Activated naive CD8-positive, alpha-beta T cell treated with anti-CD3 and anti-CD28 coated beads, Interleukin-2, amount 10 ng/mL, durations not matched to agents 7 days and 5 days (primary cell): ENCODE results near the gene MPP2. TPM values are rescaled to one million over a fixed set of nuclear protein-coding genes. Genes with fewer than 3 reads are reported as not detected.

Source experiments
- ATAC-seq: fragments of 150-1000 bp; cut with Tn5 transposase; one replicate; pipeline ENCODE4 v1.10.0; 2021; ENCODE audit warnings: low read depth, moderate library complexity
- POLR2A ChIA-PET: fragments of 350-600 bp; sonication (Branson Sonifier 250); formaldehyde crosslinking; loops from one replicate; lab custom pipeline; 2021; ENCODE audit warnings: antibody characterized with exemption; lab: Charles Lee
- DNase-seq: peaks from one replicate; pipeline ENCODE4 v3.0.0; 2021
- H3K27ac Mint-ChIP-seq: one replicate; pipeline ENCODE4 v1.8.0; 2022; ENCODE audit warnings: mild to moderate bottlenecking, mixed read lengths
- H3K27me3 Mint-ChIP-seq: one replicate; pipeline ENCODE4 v1.8.0; 2022; ENCODE audit warnings: mild to moderate bottlenecking, moderate library complexity, mixed read lengths
- H3K36me3 Mint-ChIP-seq: one replicate; pipeline ENCODE4 v1.8.0; 2021; ENCODE audit warnings: mild to moderate bottlenecking, mixed read lengths
- H3K4me1 Mint-ChIP-seq: one replicate; pipeline ENCODE4 v1.8.0; 2021; ENCODE audit warnings: mixed read lengths
- H3K4me3 Mint-ChIP-seq: one replicate; pipeline ENCODE4 v1.8.0; 2022; ENCODE audit warnings: mild to moderate bottlenecking, moderate library complexity, mixed read lengths
- H3K9me3 Mint-ChIP-seq: one replicate; pipeline ENCODE4 v1.8.0; 2021; ENCODE audit warnings: mixed read lengths
- total RNA-seq, 2 experiments: library from RNA; stranded (reverse); gene quantifications; one replicate each; pipeline ENCODE4 v1.2.3, GENCODE V29; 2021

Gene MPP2, protein sequence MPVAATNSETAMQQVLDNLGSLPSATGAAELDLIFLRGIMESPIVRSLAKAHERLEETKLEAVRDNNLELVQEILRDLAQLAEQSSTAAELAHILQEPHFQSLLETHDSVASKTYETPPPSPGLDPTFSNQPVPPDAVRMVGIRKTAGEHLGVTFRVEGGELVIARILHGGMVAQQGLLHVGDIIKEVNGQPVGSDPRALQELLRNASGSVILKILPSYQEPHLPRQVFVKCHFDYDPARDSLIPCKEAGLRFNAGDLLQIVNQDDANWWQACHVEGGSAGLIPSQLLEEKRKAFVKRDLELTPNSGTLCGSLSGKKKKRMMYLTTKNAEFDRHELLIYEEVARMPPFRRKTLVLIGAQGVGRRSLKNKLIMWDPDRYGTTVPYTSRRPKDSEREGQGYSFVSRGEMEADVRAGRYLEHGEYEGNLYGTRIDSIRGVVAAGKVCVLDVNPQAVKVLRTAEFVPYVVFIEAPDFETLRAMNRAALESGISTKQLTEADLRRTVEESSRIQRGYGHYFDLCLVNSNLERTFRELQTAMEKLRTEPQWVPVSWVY
- total RNA-seq: 1 to 10 TPM; 2.3 to 3.1 TPM

GRCh38 chr17:43907425-43907981, at the start of gene MPP2:
MPP2 (minus strand) TSS chr17:43907536; CDS start chr17:43904460, 3,076 bp downstream.
- H3K4me3 Mint-ChIP-seq: peak within 1 kb of the TSS; percentile 73
- no peaks in the 10 kb centered on the region for H3K36me3 Mint-ChIP-seq
- DNase-seq: peak; percentile 65
- H3K27ac Mint-ChIP-seq: no peak within 1 kb of the TSS
- H3K4me1 Mint-ChIP-seq: peaks cover 8% of the 10 kb centered on the region
- POLR2A ChIA-PET: interaction anchor here (0.6 to 0.8 kb wide), 2 partner anchors 143 to 547 kb away, joined by 3 to 4 read pairs; no protein-coding TSS in a partner anchor
- ATAC-seq: peak; percentile 47
- H3K9me3 Mint-ChIP-seq: no peaks in the 10 kb centered on the region
- H3K27me3 Mint-ChIP-seq: peaks cover 54% of the 10 kb centered on the region

GRCh38 chr17:43956222-43956621, 48.9 kb upstream of the MPP2 start:
- ATAC-seq: no peak
- no peak overlapping the region for H3K4me3 Mint-ChIP-seq
- POLR2A ChIA-PET: no interaction called here
- H3K4me1 Mint-ChIP-seq: peaks cover 2% of the 10 kb centered on the region
- H3K27me3 Mint-ChIP-seq: peaks cover 38% of the 10 kb centered on the region
- no peaks in the 10 kb centered on the region for H3K36me3 Mint-ChIP-seq
- DNase-seq: no peak
- H3K9me3 Mint-ChIP-seq: no peaks in the 10 kb centered on the region
- no peak overlapping the region for H3K27ac Mint-ChIP-seq

DNA sequence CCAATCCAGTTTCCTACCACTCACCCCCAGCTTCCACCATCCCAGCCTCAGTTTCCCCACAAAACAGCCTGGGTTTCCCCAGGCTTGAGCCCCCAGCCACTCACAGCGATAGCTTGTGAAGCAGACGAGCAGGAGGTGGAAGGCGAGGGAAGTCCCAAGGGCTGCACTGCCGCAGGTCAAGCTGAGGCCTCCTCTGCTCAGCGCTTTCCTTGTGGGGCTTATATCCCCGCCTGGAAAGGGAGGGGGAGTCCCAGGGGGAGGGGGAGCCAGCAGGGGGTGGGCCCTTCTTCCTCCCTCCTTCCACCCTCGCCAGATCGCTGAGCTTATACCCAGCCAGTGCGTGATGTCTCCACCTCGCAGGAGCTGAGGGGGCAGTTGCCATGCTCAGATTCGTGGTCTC, 46.4 kb upstream of the MPP2 start, which contains the start of gene PYY:
TSS of gene PYY (minus strand) at position 195 of the 400 bp plus-strand sequence. CDS start 457 bp downstream, outside the sequence.
- POLR2A ChIA-PET: no interaction called here
- no peak within 1 kb of the TSS for H3K27ac Mint-ChIP-seq
- H3K4me3 Mint-ChIP-seq: peak within 1 kb of the TSS; percentile 9
- H3K36me3 Mint-ChIP-seq: no peaks in the 10 kb centered on the region
- H3K4me1 Mint-ChIP-seq: peaks cover 2% of the 10 kb centered on the region
- no peaks in the 10 kb centered on the region for H3K9me3 Mint-ChIP-seq
- H3K27me3 Mint-ChIP-seq: peaks cover 49% of the 10 kb centered on the region
- DNase-seq: no peak
- no peak for ATAC-seq

GRCh38 chr17:43952724-43953666, 45.7 kb upstream of the MPP2 start:
- no peaks in the 10 kb centered on the region for H3K9me3 Mint-ChIP-seq
- H3K27me3 Mint-ChIP-seq: peaks cover 49% of the 10 kb centered on the region
- H3K27ac Mint-ChIP-seq: no peak overlapping the region
- peak; percentile 21 for ATAC-seq
- peak overlapping the region; percentile 9 for H3K4me3 Mint-ChIP-seq
- H3K36me3 Mint-ChIP-seq: no peaks in the 10 kb centered on the region
- DNase-seq: no peak
- POLR2A ChIA-PET: no interaction called here
- peaks cover 2% of the 10 kb centered on the region for H3K4me1 Mint-ChIP-seq

GRCh38 chr17:43952351-43952723, 45.0 kb upstream of the MPP2 start:
- DNase-seq (no peak), ATAC-seq (no peak)
- H3K9me3 Mint-ChIP-seq: no peaks in the 10 kb centered on the region
- peaks cover 4% of the 10 kb centered on the region for H3K4me1 Mint-ChIP-seq
- POLR2A ChIA-PET: no interaction called here
- peaks cover 51% of the 10 kb centered on the region for H3K27me3 Mint-ChIP-seq
- no peaks in the 10 kb centered on the region for H3K36me3 Mint-ChIP-seq
- no peak overlapping the region for H3K4me3 Mint-ChIP-seq
- H3K27ac Mint-ChIP-seq: no peak overlapping the region

DNA sequence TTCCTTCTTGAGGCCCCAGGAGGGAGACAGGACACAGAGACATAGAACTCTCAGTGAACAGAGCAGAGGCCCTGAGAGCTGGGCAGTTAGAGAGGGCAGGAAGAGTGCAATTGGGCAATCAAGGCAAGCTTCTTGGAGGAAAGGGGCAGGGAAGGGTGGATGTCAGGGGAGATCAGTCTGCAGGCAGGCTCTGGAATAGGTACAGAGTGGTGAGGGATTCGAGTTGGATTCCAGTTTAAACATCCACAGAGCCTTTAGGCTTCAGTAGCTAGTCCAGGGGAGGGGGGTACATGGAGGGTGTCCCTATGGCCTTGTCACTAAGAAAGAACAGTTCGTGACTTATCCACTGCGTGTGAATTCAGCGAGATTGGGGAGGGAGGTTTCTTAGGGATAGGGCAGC, 44.4 kb upstream of the MPP2 start:
- DNase-seq: no peak
- POLR2A ChIA-PET: no interaction called here

DNA sequence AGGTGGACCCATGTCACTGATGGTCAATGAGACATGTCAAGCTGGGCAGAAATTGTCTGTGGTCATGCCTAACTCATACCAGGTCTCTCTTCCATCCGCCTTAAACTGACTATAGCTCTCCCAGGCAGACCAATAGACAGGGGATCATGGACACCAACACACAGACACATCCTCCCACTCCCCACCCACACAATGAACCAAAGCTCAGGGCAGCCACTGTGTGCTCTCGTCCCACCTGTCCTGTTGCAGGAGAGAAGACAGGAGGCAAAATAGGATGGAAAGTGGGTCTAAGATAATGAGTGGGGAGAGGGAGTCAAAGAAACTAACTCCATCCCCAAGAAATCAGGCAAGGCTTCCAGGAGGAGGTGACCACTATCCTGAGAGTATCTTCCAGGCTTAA, 43.2 kb upstream of the MPP2 start:
- Mint-ChIP-seq H3K27me3 (peaks cover 44% of the 10 kb centered on the region), H3K36me3 (no peaks in the 10 kb centered on the region), H3K4me3 (no peak overlapping the region), H3K4me1 (peaks cover 9% of the 10 kb centered on the region), H3K9me3 (no peaks in the 10 kb centered on the region), H3K27ac (no peak overlapping the region)
- POLR2A ChIA-PET: no interaction called here
- ATAC-seq: no peak
- DNase-seq: no peak

More for the DNA sequence above, 44.4 kb upstream of the MPP2 start:
- ATAC-seq: no peak
- Mint-ChIP-seq H3K9me3 (no peaks in the 10 kb centered on the region), H3K4me1 (peaks cover 4% of the 10 kb centered on the region), H3K27me3 (peaks cover 49% of the 10 kb centered on the region), H3K4me3 (no peak overlapping the region), H3K36me3 (no peaks in the 10 kb centered on the region), H3K27ac (no peak overlapping the region)

GRCh38 chr17:43949781-43950180, 42.4 kb upstream of the MPP2 start:
- POLR2A ChIA-PET: no interaction called here
- H3K27me3 Mint-ChIP-seq: peaks cover 43% of the 10 kb centered on the region
- H3K27ac Mint-ChIP-seq: no peak overlapping the region
- no peak overlapping the region for H3K4me3 Mint-ChIP-seq
- H3K4me1 Mint-ChIP-seq: peaks cover 13% of the 10 kb centered on the region
- ATAC-seq (no peak), DNase-seq (no peak)
- no peaks in the 10 kb centered on the region for H3K36me3 Mint-ChIP-seq
- no peaks in the 10 kb centered on the region for H3K9me3 Mint-ChIP-seq

GRCh38 chr17:43946781-43947180, 39.4 kb upstream of the MPP2 start:
- POLR2A ChIA-PET: interaction anchor here (0.7 kb wide), 1 partner anchor 77 kb away, joined by 3 read pairs; no protein-coding TSS in a partner anchor
- Mint-ChIP-seq H3K4me1 (peaks cover 18% of the 10 kb centered on the region), H3K4me3 (no peak overlapping the region), H3K27me3 (peaks cover 22% of the 10 kb centered on the region), H3K36me3 (no peaks in the 10 kb centered on the region), H3K9me3 (no peaks in the 10 kb centered on the region), H3K27ac (no peak overlapping the region)
- ATAC-seq (no peak), DNase-seq (no peak)

GRCh38 chr17:43945074-43945829, 37.9 kb upstream of the MPP2 start:
- POLR2A ChIA-PET: no interaction called here
- no peaks in the 10 kb centered on the region for H3K36me3 Mint-ChIP-seq
- H3K27ac Mint-ChIP-seq: no peak overlapping the region
- DNase-seq: no peak
- H3K4me1 Mint-ChIP-seq: peaks cover 18% of the 10 kb centered on the region
- H3K9me3 Mint-ChIP-seq: no peaks in the 10 kb centered on the region
- H3K27me3 Mint-ChIP-seq: peaks cover 10% of the 10 kb centered on the region
- ATAC-seq: no peak
- H3K4me3 Mint-ChIP-seq: no peak overlapping the region

GRCh38 chr17:43942051-43942685, 34.8 kb upstream of the MPP2 start, which contains the start of gene PPY:
PPY (minus strand) TSS chr17:43942476; CDS start chr17:43941654, 822 bp downstream.
- peaks cover 21% of the 10 kb centered on the region for H3K4me1 Mint-ChIP-seq
- no peak for DNase-seq
- H3K36me3 Mint-ChIP-seq: no peaks in the 10 kb centered on the region
- no peak within 1 kb of the TSS for H3K27ac Mint-ChIP-seq
- peaks cover 16% of the 10 kb centered on the region for H3K27me3 Mint-ChIP-seq
- no peak within 1 kb of the TSS for H3K4me3 Mint-ChIP-seq
- no peak for ATAC-seq
- POLR2A ChIA-PET: interaction anchor here (0.9 kb wide), 1 partner anchor 55 kb away, joined by 3 read pairs; no protein-coding TSS in a partner anchor
- no peaks in the 10 kb centered on the region for H3K9me3 Mint-ChIP-seq

GRCh38 chr17:43940630-43941029, 33.3 kb upstream of the MPP2 start:
- ATAC-seq: no peak
- Mint-ChIP-seq H3K4me1 (peaks cover 16% of the 10 kb centered on the region), H3K27me3 (peaks cover 19% of the 10 kb centered on the region), H3K27ac (no peak overlapping the region), H3K9me3 (no peaks in the 10 kb centered on the region), H3K36me3 (no peaks in the 10 kb centered on the region), H3K4me3 (no peak overlapping the region)
- no peak for DNase-seq
- POLR2A ChIA-PET: no interaction called here
